Subcutaneous adipose tissue (tissue), 4 donors: ENCODE measurements around the gene NCOA7. TPM values are rescaled to one million over a fixed set of nuclear protein-coding genes. Genes with fewer than 3 reads are reported as not detected.

Experiments
- CTCF ChIP-seq: fragments of 450-650 bp; IDR thresholded peaks from one replicate; pipeline ENCODE4 v1.5.1; 2016; ENCODE audit warnings: low read depth, mild to moderate bottlenecking, control low read depth, antibody characterized with exemption, moderate library complexity
- total RNA-seq, 4 donors: library from RNA; depleted of rRNA; stranded (reverse); fragments of >200 nt; gene quantifications; one replicate each; pipeline ENCODE4 v1.1.0, GENCODE V29; 2016

The NCOA7 gene
- total RNA-seq, 4 donors from 2014 or later = 59.9 to 71.9 (median 62.2) TPM

- TF ChIP-seq CTCF = no peak
Measured at GRCh38 chr6:125795301-125795700, 4.5 kb downstream of the NCOA7 start.

GRCh38 chr6:125797120-125797885 is 6.5 kb downstream of the NCOA7 start:
- no peak for TF ChIP-seq CTCF

- no peak for TF ChIP-seq CTCF
Measured at GRCh38 chr6:125797886-125798444, 7.2 kb downstream of the NCOA7 start.

GRCh38 chr6:125798734-125799508 is 8.2 kb downstream of the NCOA7 start:
- no peak for TF ChIP-seq CTCF

GRCh38 chr6:125802383-125802782 is 11.6 kb downstream of the NCOA7 start:
- no peak for TF ChIP-seq CTCF

GRCh38 chr6:125802943-125803377 is 12.2 kb downstream of the NCOA7 start:
- TF ChIP-seq CTCF = no peak

GRCh38 chr6:125804264-125804663 is 13.5 kb downstream of the NCOA7 start:
- no peak for TF ChIP-seq CTCF
